K562 (cell line): ENCODE results near the gene VASH2. TPM values are rescaled to one million over a fixed set of nuclear protein-coding genes. Genes with fewer than 3 reads are reported as not detected.

Experiments
- CBX3 ChIP-seq, 2 experiments: IDR thresholded peaks; 1 replicate in 1 of 2; 2 replicates in 1 of 2; pipeline ENCODE4 v1.6.1; 2012; ENCODE audit warnings: inconsistent platforms in 2 of 2, low read length in 2 of 2, borderline replicate concordance in 1 of 2, control low read depth in 1 of 2
- CHCHD3 ChIP-seq: fragments of 250-450 bp; sonication (Bioruptor Pico); IDR thresholded peaks from 2 replicates; pipeline ENCODE4 v2.1.2; 2022; ENCODE audit warnings: mild to moderate bottlenecking
- GABPB1 ChIP-seq: sonication (generic); formaldehyde crosslinking; IDR thresholded peaks from 2 replicates; pipeline ENCODE4 v1.8.0; 2022; ENCODE audit warnings: mild to moderate bottlenecking, missing genetic modification reagents
- KLF1 ChIP-seq: fragments of 450-650 bp; IDR thresholded peaks from 2 replicates; pipeline ENCODE4 v1.6.1; 2016; ENCODE audit warnings: missing genetic modification characterization, missing compliant biosample characterization
- L3MBTL2 ChIP-seq: fragments of 450-650 bp; IDR thresholded peaks from 2 replicates; pipeline ENCODE4 v1.6.1; 2016; ENCODE audit warnings: mild to moderate bottlenecking, moderate library complexity
- MCM3 ChIP-seq: fragments of 450-650 bp; IDR thresholded peaks from 2 replicates; pipeline ENCODE4 v1.6.1; 2016
- NCOR1 ChIP-seq: fragments of 450-650 bp; IDR thresholded peaks from 2 replicates; pipeline ENCODE4 v1.6.1; 2016; ENCODE audit warnings: mild to moderate bottlenecking, moderate library complexity
- NFE2 ChIP-seq: IDR thresholded peaks from 2 replicates; pipeline ENCODE4 v1.6.1; 2014; ENCODE audit warnings: antibody characterized with exemption, low read depth
- NR2C2 ChIP-seq, 2 experiments: fragments of 200-800 bp in 1 of 2; sonication (Bioruptor generic) in 1 of 2; sonication (generic) in 1 of 2; formaldehyde crosslinking in 1 of 2; IDR thresholded peaks; 2 replicates each; pipeline versions ENCODE4 v1.6.1 to v1.8.0; 2016 to 2022; ENCODE audit warnings: mild to moderate bottlenecking in 1 of 2, missing compliant biosample characterization in 1 of 2, missing genetic modification characterization in 1 of 2, missing genetic modification reagents in 1 of 2
- NUFIP1 ChIP-seq: fragments of 450-650 bp; IDR thresholded peaks from 2 replicates; pipeline ENCODE4 v1.6.1; 2018; ENCODE audit not compliant: partially characterized antibody
- PHF8 ChIP-seq: fragments of 200-600 bp; sonication (generic); IDR thresholded peaks from 2 replicates; pipeline ENCODE4 v1.6.1; 2012; ENCODE audit warnings: mixed run types, mild to moderate bottlenecking, inconsistent platforms, low read length, moderate library complexity, borderline replicate concordance
- SLC30A9 ChIP-seq: fragments of 250-450 bp; sonication (Bioruptor Pico); IDR thresholded peaks from 2 replicates; pipeline ENCODE4 v1.8.0; 2022; ENCODE audit warnings: mild to moderate bottlenecking, moderate library complexity
- TAF9B ChIP-seq: fragments of 450-650 bp; IDR thresholded peaks from 2 replicates; pipeline ENCODE4 v1.6.1; 2018; ENCODE audit warnings: mild to moderate bottlenecking; ENCODE audit not compliant: partially characterized antibody
- ZNF274 ChIP-seq: IDR thresholded peaks from 2 replicates; pipeline ENCODE4 v1.6.1; 2011; ENCODE audit warnings: low read depth, mild to moderate bottlenecking, low read length, moderate library complexity, borderline replicate concordance
- polyA plus RNA-seq, 8 experiments: library from polyadenylated mRNA; depleted of rRNA in 4 of 8; stranded (reverse) in 5 of 8; unstranded in 3 of 8; fragments of >200 nt; fragmentation: Nextera tagmentation in 2 of 8; fragmentation: Illumina TruSeq in 1 of 8; extraction: Ambion mirVana in 2 of 8; extraction: Trizol in 1 of 8; gene quantifications; 2 replicates each; pipeline versions ENCODE4 v1.2.1 to v1.2.3, GENCODE V29; 2011 to 2014; ENCODE audit warnings: inconsistent platforms in 1 of 8, missing spikeins in 1 of 8
- total RNA-seq, 7 experiments: library from RNA; depleted of rRNA in 6 of 7; stranded (reverse); fragments of >200 nt in 6 of 7; fragmentation: Illumina TruSeq in 2 of 7; extraction: Trizol in 2 of 7; gene quantifications; 2 replicates each; pipeline versions ENCODE4 v1.2.1 to v1.2.3, GENCODE V29; 2011 to 2021; ENCODE audit warnings: low replicate concordance in 1 of 7
- TF ChIP-seq, protein P1 (sequence below): fragments of 450-650 bp; IDR thresholded peaks from 2 replicates; pipeline ENCODE4 v1.6.1; 2016; ENCODE audit warnings: mild to moderate bottlenecking, moderate library complexity
- TF ChIP-seq, protein P2 (sequence below): fragments of 250-450 bp; sonication (Bioruptor Pico); IDR thresholded peaks from 2 replicates; pipeline ENCODE4 v1.8.0; 2021; ENCODE audit warnings: mild to moderate bottlenecking, moderate library complexity

Gene VASH2
- total and polyA plus RNA-seq, 9 of the 15 experiments (the other 6 are each of a cell fraction or from before 2014, with no cell fraction given), result 0.04 to 0.40 (median 0.10) TPM; not detected in 1

DNA sequence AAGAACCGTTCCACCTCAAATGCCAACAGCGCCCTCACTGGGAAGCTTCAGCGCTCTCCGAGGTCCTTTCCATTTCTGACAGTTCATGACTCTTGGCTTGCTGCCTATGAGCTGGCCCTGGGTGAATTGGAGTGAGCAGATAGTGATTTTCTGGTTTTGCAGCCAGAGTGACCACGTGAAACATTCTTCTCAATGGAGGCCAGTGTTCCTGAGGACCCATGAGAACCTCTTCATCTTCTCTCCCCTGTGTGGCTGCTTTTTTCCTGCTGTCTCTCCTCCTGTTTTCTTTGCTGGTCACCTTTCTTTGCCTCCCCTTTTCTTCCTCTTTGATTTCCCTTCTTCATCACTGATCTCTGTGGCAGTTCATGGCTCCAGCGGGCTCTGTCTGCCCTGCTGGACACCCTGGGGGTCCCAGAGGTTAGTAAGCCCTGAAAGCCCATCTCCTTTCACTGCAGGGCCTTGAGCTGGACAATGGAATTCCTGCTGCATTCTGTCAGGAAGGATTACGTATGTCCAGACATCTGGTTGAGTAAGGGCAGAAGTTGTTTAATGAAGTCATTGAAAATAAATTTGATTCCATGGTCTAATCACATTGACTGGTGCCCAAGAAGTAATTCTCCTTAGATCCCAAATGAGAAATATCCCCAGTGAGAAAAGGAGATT is 29.9 kb downstream of the VASH2 start (continued):
- TF ChIP-seq, protein P1, sequence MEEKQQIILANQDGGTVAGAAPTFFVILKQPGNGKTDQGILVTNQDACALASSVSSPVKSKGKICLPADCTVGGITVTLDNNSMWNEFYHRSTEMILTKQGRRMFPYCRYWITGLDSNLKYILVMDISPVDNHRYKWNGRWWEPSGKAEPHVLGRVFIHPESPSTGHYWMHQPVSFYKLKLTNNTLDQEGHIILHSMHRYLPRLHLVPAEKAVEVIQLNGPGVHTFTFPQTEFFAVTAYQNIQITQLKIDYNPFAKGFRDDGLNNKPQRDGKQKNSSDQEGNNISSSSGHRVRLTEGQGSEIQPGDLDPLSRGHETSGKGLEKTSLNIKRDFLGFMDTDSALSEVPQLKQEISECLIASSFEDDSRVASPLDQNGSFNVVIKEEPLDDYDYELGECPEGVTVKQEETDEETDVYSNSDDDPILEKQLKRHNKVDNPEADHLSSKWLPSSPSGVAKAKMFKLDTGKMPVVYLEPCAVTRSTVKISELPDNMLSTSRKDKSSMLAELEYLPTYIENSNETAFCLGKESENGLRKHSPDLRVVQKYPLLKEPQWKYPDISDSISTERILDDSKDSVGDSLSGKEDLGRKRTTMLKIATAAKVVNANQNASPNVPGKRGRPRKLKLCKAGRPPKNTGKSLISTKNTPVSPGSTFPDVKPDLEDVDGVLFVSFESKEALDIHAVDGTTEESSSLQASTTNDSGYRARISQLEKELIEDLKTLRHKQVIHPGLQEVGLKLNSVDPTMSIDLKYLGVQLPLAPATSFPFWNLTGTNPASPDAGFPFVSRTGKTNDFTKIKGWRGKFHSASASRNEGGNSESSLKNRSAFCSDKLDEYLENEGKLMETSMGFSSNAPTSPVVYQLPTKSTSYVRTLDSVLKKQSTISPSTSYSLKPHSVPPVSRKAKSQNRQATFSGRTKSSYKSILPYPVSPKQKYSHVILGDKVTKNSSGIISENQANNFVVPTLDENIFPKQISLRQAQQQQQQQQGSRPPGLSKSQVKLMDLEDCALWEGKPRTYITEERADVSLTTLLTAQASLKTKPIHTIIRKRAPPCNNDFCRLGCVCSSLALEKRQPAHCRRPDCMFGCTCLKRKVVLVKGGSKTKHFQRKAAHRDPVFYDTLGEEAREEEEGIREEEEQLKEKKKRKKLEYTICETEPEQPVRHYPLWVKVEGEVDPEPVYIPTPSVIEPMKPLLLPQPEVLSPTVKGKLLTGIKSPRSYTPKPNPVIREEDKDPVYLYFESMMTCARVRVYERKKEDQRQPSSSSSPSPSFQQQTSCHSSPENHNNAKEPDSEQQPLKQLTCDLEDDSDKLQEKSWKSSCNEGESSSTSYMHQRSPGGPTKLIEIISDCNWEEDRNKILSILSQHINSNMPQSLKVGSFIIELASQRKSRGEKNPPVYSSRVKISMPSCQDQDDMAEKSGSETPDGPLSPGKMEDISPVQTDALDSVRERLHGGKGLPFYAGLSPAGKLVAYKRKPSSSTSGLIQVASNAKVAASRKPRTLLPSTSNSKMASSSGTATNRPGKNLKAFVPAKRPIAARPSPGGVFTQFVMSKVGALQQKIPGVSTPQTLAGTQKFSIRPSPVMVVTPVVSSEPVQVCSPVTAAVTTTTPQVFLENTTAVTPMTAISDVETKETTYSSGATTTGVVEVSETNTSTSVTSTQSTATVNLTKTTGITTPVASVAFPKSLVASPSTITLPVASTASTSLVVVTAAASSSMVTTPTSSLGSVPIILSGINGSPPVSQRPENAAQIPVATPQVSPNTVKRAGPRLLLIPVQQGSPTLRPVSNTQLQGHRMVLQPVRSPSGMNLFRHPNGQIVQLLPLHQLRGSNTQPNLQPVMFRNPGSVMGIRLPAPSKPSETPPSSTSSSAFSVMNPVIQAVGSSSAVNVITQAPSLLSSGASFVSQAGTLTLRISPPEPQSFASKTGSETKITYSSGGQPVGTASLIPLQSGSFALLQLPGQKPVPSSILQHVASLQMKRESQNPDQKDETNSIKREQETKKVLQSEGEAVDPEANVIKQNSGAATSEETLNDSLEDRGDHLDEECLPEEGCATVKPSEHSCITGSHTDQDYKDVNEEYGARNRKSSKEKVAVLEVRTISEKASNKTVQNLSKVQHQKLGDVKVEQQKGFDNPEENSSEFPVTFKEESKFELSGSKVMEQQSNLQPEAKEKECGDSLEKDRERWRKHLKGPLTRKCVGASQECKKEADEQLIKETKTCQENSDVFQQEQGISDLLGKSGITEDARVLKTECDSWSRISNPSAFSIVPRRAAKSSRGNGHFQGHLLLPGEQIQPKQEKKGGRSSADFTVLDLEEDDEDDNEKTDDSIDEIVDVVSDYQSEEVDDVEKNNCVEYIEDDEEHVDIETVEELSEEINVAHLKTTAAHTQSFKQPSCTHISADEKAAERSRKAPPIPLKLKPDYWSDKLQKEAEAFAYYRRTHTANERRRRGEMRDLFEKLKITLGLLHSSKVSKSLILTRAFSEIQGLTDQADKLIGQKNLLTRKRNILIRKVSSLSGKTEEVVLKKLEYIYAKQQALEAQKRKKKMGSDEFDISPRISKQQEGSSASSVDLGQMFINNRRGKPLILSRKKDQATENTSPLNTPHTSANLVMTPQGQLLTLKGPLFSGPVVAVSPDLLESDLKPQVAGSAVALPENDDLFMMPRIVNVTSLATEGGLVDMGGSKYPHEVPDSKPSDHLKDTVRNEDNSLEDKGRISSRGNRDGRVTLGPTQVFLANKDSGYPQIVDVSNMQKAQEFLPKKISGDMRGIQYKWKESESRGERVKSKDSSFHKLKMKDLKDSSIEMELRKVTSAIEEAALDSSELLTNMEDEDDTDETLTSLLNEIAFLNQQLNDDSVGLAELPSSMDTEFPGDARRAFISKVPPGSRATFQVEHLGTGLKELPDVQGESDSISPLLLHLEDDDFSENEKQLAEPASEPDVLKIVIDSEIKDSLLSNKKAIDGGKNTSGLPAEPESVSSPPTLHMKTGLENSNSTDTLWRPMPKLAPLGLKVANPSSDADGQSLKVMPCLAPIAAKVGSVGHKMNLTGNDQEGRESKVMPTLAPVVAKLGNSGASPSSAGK, result peak; percentile 80
- TF ChIP-seq L3MBTL2 (peak; percentile 92), NFE2 (peak; percentile 70), NCOR1 (no peak), MCM3 (no peak), TAF9B (no peak), CHCHD3 (CRISPR knock-in tag) (no peak), KLF1 (tag) (no peak), NUFIP1 (no peak), ZNF274 (no peak), CBX3 (IDR thresholded peaks at IDR 0.05; ENCODE audit: borderline replicate concordance in 1 of 2, low read length in 2 of 2) (peak in 1 of 2 experiments; percentile 60; a peak in 1 of 3 replicates), NR2C2 (CRISPR knock-in tag; IDR thresholded peaks at IDR 0.05) (no peak), NR2C2 (tag; IDR thresholded peaks at IDR 0.05) (peak; percentile 49; the same call in 1 of the 2 replicates), GABPB1 (0 out of 2 replicates have a peak, but pooled peaks have one; percentile 25), SLC30A9 (CRISPR knock-in tag) (no peak), PHF8 (no peak)
- TF ChIP-seq, protein P2, sequence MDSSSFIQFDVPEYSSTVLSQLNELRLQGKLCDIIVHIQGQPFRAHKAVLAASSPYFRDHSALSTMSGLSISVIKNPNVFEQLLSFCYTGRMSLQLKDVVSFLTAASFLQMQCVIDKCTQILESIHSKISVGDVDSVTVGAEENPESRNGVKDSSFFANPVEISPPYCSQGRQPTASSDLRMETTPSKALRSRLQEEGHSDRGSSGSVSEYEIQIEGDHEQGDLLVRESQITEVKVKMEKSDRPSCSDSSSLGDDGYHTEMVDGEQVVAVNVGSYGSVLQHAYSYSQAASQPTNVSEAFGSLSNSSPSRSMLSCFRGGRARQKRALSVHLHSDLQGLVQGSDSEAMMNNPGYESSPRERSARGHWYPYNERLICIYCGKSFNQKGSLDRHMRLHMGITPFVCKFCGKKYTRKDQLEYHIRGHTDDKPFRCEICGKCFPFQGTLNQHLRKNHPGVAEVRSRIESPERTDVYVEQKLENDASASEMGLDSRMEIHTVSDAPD (CRISPR knock-in tag), result no peak
